ENCODE measurements around the gene KLHL30.
"Not testable (repeated sequence)": the region's sequence is repeated elsewhere in the genome, so short reads cannot be mapped to it uniquely, and the experiment has no call there.

Gene KLHL30

DNA sequence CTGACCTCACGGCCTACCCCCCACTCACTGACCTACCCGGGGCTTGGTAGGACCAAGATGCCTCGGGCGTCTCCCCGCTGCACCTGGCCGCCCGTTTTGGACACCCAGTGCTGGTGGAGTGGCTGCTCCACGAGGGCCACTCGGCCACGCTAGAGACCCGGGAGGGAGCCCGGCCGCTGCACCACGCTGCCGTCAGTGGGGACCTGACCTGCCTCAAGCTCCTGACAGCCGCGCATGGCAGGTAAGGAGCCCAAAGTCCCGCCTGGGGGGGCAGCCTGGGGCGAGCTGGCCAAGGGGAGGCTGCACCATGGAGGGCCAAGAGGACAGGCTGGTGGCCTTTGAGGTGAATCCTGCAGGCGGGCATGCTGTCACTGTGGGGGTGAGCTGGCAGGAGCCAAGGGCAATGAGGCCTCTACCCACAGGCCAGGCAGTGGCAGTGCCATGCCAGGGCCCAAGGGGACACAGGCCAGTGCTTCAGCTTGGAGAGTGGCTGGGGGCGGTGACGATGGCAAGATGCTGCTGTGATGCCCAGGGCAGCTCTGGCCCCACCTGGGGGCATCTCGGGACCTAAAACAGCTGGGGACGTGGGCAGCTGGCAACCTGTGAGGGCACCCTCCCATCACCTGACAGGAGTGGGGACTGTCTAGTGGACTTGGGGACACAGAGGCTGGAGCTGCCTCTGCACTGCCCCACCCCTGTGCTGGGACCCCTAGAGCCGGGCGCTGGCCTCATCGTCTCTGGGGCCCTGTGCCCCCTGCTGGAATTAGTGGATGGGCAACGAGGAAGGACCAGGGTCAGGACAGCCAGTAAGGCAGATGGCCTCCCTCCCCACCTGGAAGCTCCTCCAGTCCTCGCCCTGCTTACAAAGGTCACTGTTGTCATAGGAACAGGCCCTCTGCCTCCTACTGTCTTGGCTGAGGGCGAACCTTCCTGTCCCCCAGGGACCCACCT, 36.3 kb upstream of the KLHL30 start:
- DNase-seq (ENCODE audit: low read depth, low spot score), result no peak

DNA sequence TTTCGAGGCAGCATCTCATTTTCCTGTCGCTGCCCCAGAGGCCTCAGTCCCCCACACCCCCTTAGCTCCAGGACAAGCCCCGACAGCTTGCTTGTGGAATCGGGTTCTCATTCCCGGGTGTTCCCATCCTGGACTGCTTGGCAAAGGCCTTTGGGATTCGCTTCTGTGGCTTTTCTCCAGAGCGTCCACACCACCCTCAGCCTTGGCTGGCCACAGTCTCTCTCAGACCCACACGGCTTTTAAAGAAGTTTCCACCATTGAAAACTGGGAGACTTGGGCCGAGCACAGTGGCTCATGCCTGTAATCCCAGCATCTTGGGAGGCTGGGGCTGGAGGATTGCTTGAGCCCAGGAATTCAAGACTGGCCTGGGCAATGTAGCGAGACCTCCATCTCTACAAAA, 35.6 kb upstream of the KLHL30 start:
- DNase-seq (ENCODE audit: low read depth, low spot score), result no peak

DNA sequence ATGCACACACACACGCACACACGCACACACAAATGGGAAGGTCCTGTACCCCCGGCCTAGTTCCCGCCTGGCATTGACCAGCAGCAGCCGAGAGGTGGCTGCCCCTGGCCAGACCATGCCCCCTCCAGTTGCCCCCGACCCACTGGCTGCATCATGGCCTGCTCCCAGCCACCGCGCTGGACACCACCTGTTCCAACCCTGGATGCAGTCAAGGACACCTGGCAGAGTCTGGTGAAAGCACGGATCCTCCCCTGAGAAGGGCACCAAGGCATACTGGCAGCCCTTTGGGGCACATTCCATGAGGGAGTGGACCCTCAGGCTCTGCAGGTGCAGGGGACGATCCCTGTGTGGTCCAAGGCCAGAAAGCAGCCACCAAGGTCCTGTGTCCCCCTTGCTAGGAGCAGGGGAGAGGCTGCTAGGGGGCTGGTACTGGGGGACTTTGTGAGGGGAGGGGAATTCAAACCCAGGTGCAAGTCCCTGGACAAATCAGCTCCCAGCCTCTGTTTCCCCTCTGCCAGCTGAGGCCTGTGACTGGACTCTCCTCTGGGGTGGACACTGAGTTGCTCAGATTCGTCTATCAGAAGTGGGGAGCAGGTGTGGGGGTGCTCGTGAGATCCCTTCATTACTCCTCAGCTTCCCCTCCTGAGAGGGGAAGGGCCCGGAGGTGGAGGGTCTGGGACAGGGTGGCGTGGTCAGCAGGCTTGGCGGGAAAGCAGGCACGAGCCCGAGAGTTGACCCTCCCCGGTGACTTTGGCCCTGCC, 34.8 kb upstream of the KLHL30 start:
- DNase-seq (ENCODE audit: low read depth, low spot score), result no peak

DNA sequence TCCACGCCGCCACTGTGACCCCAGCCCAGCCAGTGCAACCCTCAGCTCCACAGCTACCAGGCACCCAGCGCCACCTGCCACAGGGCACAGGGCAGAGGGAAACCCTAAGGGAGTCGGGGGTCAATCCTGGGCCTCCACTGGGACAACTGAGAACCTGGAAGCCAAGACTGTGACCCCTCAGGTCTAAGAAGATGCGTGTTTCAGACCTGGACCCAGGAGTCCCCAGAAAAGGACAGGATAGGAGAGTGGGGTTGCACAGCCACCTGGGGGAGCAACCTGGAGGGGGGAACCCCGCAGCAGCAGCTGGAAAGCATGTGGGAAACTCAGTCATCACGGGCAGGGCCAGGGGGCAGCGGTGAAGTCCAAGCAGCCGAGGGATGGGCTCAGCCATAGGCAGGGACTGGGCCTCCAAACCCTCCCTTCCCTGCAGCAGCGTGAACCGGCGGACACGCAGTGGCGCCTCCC, 34.2 kb upstream of the KLHL30 start:
- DNase-seq (ENCODE audit: low read depth, low spot score), result no peak

DNA sequence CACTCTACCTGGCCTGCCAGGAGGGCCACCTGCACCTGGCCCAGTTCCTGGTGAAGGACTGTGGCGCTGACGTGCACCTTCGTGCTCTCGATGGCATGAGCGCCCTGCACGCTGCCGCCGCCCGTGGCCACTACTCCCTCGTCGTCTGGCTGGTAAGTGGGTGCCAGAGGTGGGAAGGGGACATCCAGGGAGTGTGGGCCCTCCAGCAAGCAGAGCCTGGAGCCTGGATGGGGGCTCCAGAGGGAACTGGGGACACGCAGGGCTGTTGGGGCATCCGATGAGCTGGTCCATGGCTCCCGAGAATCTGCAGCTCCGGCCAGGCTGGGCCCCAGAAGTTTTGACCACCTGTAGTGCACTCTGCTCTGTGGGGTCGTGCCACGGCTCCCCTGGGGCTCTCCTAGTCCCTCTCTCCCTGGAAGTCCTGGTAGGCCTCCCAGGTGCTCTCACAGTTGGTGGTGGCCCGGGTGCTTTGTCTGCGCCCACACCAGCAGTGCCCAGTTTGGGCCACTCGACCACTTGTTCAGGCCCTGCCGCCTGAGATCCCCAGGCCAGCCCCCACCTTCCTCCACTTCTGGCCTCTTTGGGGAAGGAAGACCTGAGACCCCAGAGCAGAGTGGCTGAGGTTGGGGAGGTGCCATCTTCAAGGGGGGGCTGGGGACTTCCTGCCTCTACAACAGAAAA, 33.6 kb upstream of the KLHL30 start:
- no peak for DNase-seq (ENCODE audit: low read depth, low spot score)

DNA sequence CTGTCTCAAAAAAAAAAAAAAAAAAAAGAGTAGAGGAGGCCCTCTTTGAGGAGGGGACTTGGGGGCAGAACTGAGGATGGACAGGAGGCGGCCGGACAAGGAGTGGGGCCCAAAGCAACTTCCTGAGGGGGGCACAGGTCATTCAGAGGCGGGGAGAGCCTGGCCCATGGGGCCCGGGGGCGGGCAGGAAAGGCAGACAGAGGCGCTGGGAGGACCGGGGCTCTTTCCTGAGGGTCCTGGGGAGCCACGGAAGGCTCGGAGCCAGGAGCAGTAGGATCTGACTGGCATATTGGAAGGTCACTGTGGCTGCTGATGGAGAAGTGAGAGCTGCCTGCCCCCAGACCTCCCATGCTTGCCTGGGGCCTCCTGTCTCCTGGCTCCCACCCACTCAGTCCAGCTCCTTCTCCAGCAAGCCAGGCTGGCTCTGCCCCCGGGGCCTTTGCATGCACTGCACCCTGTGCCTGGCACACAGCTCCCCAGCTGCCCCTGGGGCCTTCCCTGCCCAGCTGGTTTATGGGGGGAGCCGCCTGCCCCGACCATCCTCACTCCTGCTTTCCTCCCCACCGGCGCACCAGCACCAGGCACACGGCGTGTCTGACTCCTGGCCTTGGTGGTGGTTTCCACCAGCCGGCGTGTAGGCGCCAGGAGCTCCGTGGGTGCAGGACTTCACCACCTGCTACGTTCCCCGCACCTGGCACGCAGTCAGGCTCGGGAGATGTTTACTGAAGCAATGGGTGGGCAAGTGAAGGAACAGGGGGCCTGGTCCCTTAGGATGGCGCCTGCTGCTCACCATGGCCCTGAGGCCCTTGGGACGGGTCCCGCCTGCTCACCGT, 32.7 kb upstream of the KLHL30 start:
- DNase-seq (ENCODE audit: low read depth, low spot score), result no peak

DNA sequence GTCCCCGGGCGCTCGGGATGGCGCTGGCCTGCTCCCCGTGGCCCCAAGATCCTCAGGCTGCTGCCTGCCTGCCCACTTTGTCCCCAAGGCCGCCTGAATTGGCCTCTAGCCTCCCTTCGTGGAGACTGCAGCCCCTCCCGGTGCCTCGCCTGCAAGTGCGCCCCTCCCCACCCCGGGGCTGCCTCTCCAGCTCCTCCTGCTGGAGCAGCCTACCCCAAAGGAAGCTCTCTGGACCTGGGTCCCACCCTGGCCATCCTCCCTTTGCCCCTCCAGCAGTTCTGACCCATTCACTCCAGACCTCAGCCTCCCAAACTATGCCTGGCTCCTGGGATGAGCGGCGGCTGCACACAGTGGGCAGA, 32.1 kb upstream of the KLHL30 start:
- no peak for DNase-seq (ENCODE audit: low read depth, low spot score)

DNA sequence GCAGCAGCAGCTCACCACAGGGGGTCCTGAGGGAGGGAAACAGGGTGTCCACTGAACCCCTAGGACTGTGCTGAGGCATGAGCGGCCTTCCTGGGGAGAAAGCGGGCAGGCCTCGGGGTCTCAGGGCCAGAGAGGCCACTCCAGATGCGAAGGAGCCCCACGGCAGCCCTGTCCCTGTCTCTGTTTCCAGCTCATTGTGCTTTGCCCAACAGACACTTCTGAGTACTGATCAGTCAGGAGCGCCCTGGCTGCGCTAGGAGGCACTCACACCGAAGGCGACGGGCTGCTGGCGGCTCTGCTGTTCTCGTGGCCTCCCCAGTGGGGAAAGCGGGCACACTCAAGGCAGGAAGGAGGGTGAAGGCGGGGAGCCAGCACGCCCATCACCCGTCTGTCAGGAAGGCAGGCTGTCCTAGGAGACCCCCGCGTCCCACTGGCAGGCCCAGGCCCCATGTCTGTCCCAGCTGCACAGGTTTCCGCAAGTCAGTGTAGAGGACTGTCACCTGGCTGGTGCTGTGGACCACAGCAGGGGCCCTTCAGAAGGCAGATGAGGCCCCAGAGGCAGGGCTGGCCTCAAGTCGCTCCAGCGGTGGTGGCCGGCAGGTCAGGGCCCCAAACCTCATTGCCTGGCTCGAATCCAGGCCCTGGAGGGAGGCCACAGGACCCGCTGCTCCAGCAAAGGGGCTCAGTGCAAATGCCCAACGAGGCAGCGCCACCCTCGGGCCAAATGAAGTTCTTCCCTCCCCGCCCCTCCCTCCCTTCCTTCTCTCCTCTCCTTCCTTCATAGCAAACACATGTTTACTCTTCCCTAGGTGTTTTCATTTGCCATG, 31.6 kb upstream of the KLHL30 start:
- DNase-seq (ENCODE audit: low read depth, low spot score), result no peak

DNA sequence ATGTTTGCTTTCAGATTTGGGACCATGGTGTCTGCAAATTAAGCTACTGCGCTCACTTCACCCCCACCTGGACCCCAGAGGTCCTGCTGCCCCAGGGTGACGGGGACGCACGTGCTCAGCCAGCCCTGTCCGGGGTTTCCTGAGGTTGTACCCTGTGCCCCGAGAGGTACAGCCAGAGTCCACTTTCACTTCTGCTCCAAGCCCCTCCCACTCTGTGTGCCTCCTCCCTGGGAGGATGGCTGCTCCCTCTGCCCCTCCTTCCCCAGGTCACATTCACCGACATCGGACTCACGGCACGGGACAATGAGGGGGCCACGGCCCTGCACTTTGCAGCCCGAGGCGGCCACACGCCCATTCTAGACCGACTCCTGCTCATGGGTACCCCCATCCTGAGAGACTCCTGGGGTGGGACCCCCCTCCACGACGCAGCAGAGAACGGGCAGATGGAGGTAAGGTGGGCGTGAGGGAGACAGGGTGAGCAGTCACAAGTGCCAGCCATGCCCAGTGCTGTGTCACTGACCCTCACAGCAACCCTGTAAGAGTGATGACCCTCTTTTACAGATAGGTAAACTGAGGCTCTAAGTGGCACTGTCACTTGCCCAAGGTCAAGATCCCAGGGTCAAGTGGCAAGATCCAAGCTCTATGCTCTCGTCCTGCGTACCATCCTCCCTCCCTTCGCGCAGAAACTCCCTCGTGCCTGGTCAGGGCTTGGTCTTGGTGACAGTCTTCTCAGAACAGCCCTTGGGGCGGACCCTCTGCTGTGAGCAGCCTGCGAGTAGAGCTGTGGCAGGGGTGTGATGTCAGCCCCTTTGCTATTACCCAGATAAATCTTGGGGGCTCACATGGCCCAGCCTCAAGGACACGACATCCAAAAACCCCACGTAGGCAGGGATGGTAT, 30.7 kb upstream of the KLHL30 start:
- no peak for DNase-seq (ENCODE audit: low read depth, low spot score)

DNA sequence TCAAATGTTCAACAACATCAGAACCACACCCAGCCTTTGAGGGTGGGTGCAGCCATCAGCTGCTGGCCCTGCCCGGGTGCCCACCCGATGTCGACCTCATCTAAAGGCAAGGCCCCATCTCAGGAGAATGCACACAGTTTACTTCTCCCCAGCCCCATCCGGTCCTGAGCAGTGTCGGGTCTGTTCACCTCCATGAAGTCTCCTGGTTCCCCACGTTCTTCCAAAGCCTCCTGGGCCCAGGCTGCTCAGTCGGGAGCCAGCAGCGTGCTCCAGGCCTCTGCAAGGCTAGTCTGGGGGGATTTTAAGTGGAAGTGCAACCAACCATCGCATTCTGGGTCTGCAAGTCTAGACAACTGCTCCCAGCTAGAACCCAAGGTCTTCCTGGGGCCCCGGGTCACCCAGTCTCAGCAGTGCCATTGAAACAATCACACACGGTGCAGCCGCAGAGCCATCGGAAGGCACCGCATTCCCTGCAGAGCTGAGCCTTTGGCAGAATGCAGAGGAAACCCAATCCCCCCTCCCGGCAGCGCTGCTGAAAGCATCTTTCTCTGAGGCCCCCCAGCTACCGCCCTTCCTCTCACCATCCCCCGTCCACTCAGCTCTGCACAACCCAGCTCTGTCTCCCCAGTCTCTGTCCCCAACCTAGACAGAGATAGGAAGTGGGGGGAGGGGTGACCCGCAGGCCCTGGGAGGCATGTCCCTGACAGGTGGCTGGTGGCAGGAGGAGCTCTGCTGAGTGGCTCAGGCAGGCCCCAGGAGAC, 29.9 kb upstream of the KLHL30 start:
- no peak for DNase-seq (ENCODE audit: low read depth, low spot score)

DNA sequence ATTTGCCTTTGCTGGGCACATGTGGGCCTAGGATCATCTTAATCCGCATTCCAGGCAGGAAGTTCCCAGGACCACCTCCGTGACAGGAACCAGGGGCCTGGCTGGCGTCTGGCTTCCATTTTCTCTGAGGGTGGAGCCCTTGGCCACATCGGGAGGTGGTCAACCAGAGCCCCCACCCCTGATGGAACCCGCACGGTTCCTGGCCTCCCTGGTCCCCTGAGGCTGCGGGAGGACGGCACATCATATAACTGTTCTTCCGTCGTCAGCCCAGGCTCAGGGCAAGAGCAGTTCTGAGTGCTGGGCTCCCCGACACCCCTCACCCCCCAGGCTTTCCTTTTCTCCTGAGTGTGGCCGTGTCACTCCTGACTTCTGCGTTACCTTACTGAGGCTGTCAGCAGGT, 24.9 kb upstream of the KLHL30 start:
- no peak for DNase-seq (ENCODE audit: low read depth, low spot score)

DNA sequence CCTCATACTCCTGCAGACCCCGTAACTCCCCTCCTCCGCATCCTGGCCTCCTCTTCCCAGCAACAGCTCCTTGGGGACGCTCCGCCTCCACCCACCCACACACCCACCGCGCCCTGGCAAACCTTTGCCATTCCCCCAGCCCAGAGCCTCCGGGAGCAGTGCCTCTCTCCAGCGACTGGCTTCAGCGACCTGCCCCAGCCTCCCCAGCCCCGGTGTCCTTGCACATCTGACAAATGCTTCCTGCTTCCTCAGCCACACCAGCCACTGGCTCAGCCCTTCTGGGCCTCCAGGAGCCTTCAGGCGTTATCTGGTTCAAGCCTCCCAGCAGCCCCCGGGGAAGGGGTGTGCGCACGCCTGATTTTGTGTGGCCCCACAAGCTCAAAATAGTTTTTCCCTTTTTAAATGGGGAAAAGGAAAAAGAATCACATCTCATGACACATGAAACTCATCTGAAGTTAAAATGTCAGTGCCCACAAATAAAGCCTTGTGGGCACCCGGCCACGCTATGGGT, 24.1 kb upstream of the KLHL30 start:
- no peak for DNase-seq (ENCODE audit: low read depth, low spot score)

DNA sequence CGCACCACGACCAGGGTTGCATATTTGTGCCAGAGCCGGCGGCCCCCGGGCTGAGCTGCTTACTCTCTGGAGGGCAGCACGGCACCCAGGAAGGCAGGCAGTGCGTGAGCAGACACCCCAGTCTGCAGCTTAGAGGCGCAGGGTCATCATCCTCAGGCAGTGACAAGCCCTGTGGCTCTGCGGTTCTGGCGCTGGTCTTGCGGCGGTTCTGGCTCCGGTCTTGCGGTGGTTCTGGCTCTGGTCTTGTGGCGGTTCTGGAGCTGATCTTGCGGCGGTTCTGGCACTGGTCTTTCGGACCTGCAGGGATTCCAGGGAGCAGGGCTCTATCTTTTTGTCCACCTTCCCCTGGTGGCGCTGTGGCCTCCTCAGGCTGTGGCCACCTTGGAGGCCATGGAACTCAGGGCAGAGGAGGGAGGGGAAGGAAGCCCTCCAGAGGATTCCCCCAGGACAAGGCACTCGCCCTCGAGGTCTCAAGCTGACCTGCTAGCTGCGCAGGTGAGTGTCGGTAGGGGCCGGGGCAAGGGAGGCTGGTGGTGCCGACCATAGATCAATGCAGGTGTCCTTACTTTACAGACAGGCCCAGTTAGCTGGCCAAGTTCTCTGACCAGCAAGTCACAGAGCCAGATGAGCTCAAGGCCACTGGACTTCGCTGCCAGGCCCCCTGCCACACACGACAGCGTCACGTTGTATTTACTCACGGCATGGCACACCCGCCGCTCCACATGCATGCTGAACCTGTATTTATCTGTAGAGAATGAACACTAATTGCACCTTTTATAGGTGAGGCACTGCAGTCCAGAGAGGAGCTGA, 23.4 kb upstream of the KLHL30 start:
- no peak for DNase-seq (ENCODE audit: low read depth, low spot score)

DNA sequence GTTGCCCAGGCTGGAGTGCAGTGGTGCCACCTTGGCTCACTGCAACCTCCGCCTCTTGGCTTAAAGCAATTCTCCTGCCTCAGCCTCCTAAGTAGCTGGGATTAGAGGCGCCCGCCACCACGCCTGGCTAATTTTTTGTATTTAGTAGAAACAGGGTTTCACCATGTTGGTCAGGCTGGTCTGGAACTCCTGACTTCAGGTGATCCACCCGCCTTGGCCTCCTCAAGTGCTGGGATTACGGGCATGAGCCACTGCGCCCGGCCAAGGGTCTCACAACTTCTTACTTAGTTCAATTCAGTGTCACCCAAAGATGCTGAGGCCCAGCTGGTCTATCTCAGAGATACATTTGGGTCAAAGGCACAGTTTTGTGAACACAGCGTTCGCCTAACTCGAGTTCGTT, 22.8 kb upstream of the KLHL30 start:
- not testable (repeated sequence) for DNase-seq (ENCODE audit: low read depth, low spot score)

DNA sequence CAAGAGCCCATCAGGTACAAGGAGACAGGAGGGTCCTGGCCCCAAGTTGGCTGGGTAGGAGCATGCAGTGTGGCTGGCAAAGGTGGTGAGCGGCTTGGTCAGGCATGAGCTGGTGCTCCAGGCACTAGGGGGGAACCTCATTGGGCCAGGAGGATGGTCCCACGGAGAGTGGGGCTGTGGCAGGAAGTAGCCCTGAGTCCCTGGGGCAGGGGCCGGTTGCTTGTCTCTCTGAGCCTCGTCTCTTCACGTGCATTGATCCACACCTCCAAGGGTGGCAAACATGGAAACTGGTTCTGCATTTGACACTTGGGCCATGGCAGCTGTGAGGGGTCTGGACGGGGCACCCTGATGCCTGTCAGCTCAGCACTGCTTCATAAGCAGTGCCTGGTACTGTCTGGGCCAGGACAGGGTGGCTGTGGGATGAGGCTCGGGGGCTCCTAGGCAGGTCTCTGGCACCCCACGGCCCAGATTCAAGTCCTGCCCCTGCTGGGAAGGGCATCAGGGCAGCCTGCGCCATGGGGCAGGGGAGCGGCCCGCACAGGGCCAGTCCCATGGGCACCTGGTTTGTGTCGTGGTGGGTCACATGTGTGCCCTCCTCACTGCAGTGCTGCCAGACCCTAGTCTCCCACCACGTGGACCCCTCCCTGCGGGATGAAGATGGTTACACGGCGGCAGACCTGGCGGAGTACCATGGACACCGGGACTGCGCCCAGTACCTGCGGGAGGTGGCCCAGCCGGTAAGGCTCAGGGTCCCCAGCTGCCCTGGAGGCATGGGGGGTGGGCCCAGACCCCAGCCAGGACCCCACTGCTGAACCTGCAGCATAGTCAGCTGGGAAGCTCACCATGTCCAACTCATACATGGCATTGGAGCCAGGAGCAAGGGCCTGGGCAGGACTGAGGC, 21.9 kb upstream of the KLHL30 start:
- DNase-seq (ENCODE audit: low read depth, low spot score), result no peak
